IPS-NIHi11 (cell line): Measurements from ENCODE around the gene E2F1.
"Not testable (repeated sequence)": the region's sequence is repeated elsewhere in the genome, so short reads cannot be mapped to it uniquely, and the experiment has no call there.

ENCODE experiments used
- DNase-seq: peaks from one replicate; pipeline ENCODE4 v3.0.0; 2012; ENCODE audit warnings: mixed read lengths, low spot score

Gene E2F1

GRCh38 chr20:33640287-33640686 is 45.9 kb downstream of the E2F1 start:
- DNase-seq, result no peak

DNA sequence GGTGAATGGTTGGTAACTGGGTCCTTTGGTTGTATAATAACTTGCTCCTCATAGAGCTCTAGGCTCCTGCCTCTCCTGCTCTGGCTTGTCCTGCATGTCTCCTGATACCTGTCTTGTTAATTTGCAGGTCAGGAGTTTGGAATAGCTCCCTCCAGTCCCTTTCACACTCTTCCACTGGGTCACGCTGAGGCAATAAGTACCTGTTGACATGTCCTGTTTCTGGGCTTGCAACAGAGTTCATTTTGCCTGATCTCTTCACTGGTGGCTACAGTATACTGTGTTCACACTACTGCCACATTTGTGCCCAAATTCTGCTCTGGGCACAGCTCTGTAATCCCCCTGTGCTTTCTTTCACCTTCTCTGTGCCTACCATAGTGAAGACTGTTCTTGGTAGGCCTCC is 49.4 kb downstream of the E2F1 start:
- no peak for DNase-seq

DNA sequence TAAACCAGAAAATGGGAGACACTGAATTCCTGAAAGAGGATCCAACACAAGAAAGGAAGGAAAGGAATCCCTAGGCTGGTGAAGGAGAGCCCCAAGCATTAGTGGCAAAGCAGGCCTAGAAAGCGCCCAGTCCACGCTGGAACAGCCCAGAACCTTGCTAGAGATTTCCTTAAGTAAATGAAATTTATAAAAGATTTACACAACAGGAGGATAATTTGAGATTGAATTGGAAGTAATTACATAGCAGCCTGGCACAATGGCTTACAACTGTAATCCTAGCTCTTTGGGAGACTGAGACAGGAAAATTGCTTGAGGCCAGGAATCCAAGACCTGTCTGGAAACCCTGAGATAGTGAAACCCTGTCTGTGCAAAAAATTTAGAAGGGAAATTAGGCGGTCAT is 50.8 kb downstream of the E2F1 start:
- no peak for DNase-seq

DNA sequence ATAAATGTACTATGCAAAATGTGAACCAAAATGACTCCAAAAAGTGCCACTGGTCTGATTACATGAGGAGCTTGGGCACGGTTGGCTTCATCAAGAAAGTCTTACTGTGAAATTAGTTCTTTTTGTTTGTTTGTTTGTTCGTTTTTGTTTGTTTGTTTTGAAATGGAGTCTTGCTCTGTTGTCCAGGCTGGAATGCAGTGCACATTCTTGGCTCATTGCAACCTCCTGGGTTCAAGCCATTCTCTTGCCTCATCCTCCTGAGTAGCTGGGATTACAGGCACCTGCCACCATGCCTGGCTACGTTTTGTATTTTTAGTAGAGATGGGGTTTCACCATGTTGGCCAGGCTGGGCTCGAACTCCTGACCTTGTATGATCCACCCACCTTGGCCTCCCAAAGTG is 54.3 kb downstream of the E2F1 start:
- DNase-seq, result not testable (repeated sequence)

DNA sequence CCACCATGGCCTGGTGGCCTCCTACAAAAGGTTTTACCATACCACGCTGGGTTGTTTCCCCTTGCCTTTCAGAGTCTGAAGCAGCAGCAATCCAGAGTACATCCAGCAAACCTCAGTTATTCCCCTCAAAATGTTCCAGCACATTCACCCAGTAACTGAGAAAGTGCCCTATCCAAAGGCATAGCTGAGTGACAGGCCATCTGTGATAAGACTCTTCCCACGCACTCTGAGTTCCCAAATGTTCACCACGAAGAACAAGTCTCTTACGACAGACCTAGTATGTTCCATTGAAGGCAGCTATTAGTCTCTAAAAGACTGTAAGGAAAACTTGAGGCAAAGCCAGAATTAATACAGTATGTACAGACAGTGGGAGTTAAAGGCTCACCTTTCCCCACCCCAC is 55.7 kb downstream of the E2F1 start:
- no peak for DNase-seq

GRCh38 chr20:33629979-33630378 is 56.2 kb downstream of the E2F1 start:
- no peak for DNase-seq

GRCh38 chr20:33629533-33629932 is 56.7 kb downstream of the E2F1 start:
- DNase-seq, result no peak

DNA sequence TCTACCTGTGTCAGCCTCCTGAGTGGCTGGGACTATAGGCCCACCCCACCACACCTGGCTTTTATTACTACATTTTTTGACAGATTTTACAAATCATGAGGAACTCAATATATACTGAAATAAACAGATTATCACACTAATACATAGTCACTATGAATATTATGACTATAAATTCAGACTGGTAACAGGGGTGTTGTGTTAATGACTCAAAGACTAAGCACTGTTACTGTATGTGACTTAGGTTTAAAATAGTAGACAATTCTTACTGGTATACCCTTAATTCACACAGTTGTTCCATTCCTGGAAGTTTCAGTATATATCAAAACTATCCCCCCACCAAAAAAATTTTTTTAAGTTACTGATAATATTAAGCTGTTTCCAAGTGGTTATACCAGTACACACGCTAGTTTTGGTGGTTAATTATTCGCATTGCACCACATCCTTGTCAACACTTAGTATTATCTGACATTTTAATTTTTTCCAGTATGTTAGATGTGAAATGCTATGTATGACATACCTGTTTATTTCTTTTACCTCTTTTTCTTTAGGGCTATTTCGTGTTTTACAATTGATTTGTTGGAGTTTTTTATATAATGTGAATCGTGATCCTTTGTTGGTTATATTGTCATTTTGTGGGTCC is 58.5 kb downstream of the E2F1 start:
- no peak for DNase-seq

DNA sequence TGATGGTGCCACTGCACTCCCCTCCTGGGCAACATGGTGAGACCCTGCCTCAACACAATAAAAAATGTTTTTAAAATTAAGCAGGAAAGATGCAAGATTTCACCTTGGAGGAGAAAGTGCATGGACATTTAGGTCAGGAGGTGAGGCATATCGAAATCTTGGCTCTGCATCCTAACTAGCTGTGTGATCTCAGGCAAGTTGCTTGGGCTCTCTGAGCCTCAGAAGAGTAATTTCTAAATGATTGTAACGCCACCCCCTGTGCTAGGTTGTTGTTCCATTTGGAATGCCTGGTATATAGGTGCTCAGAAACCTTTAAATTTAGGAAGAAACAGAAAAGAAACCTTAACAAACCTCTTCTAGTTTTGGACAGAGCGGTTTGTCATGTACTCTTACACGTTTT is 60.0 kb downstream of the E2F1 start:
- no peak for DNase-seq
